ENCODE measurements around the gene CACNA1I.

- TF ChIP-seq HDGF (IDR thresholded peaks at IDR 0.05; ENCODE audit: borderline replicate concordance) (no peak), CTBP1 (IDR thresholded peaks at IDR 0.05; ENCODE audit: borderline replicate concordance) (no peak), ARNT (IDR thresholded peaks at IDR 0.05) (no peak), ZNF384 (IDR thresholded peaks at IDR 0.05) (no peak), PKNOX1 (IDR thresholded peaks at IDR 0.05) (no peak), L3MBTL2 (conservative IDR thresholded peaks at IDR 0.05) (no peak), SUZ12 (IDR thresholded peaks at IDR 0.05) (no peak), BHLHE40 (IDR thresholded peaks at IDR 0.05; ENCODE audit: borderline replicate concordance) (no peak)
Observed at GRCh38 chr22:39627208-39627607, 56.7 kb downstream of the CACNA1I start.
